ENCODE results near the gene VOPP1. TPM values are rescaled to one million over a fixed set of nuclear protein-coding genes. Genes with fewer than 3 reads are reported as not detected.

Gene VOPP1
- total RNA-seq, 1 experiment from 2014 or later: 30.3 TPM

GRCh38 chr7:55486991-55487390, 85.3 kb downstream of the VOPP1 start:
- Histone ChIP-seq H3K4me1 (ENCODE audit: control insufficient read depth in 1 of 2, insufficient read depth in 2 of 2, low read length in 2 of 2) (no peaks in the 10 kb centered on the region), H3K27ac (ENCODE audit: low read depth, low read length) (no peak overlapping the region), H3K4me3 (replicated peaks in 1 of 2; ENCODE audit: low read depth in 1 of 2, low read length in 2 of 2) (no peak overlapping the region), H2AFZ (ENCODE audit: low read depth, low read length, poor library complexity, severe bottlenecking) (no peak overlapping the region), H3K4me2 (ENCODE audit: low read length) (no peak overlapping the region), H3K36me3 (ENCODE audit: control insufficient read depth in 1 of 2, insufficient read depth in 2 of 2, low read length in 2 of 2) (no peaks in the 10 kb centered on the region), H3K79me2 (ENCODE audit: insufficient read depth, low read length) (no peaks in the 10 kb centered on the region), H3K27me3 (ENCODE audit: insufficient read depth, low read length) (no peaks in the 10 kb centered on the region), H4K20me1 (ENCODE audit: insufficient read depth) (no peaks in the 10 kb centered on the region), H3K9ac (ENCODE audit: low read length) (no peak overlapping the region), H3K9me3 (ENCODE audit: control insufficient read depth in 1 of 2, insufficient read depth in 1 of 2, low read depth in 1 of 2, low read length in 2 of 2) (no peaks in the 10 kb centered on the region), H3K9me2 (ENCODE audit: insufficient read depth) (no peaks in the 10 kb centered on the region)
- RAD21 ChIA-PET (ENCODE audit: low non-redundant PET in 1 of 2, low total read pairs in 2 of 2, uncharacterized antibody in 2 of 2, unreplicated experiment in 2 of 2): no interaction called here
- no TSS peak for BruUV-seq (replicated peaks)
- no peak for TF ChIP-seq EGR1 (IDR thresholded peaks at IDR 0.05; ENCODE audit: low read depth)
- TF ChIP-seq SP1 (IDR thresholded peaks at IDR 0.05; ENCODE audit: low read depth): no peak
- TF ChIP-seq SIN3A (IDR thresholded peaks at IDR 0.05; ENCODE audit: low read depth): no peak
- TF ChIP-seq FOSL1 (IDR thresholded peaks at IDR 0.05; ENCODE audit: low read depth): no peak
- TF ChIP-seq JUND (IDR thresholded peaks at IDR 0.05): no peak
- no peak for TF ChIP-seq ZNF274 (IDR thresholded peaks at IDR 0.05; ENCODE audit: low read depth, low read length)
- no peak for TF ChIP-seq SRF (IDR thresholded peaks at IDR 0.05; ENCODE audit: low read depth)
- CTCF ChIA-PET: no interaction called here
- intact Hi-C loops (cut with micrococcal nuclease): no loop called here
- DNase-seq (ENCODE audit: low read depth, low spot score) (no peak), ATAC-seq (no peak)
- POLR2A ChIA-PET: no interaction called here

DNA sequence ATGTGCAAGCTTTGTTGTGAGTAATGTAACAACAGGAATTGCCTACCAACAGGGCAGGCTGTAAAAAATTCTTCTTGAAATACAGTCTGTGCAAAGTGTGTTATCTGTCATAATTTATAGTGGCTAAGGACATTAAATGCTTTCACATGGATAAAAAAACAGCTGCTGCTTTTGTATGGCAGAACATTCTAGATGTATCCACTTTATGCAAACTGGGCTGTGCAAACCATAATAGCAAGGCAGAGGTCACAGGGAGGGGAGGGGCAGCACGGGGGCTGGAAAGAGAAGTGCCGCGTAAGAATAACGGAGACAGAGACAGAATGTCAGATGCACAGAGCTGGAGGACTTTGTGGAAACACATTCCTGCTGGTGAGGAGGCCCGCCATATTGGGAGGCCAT, 86.1 kb downstream of the VOPP1 start:
- no peak overlapping the region for H3K4me3 ChIP-seq (replicated peaks in 1 of 2; ENCODE audit: low read depth in 1 of 2, low read length in 2 of 2)
- H3K4me2 ChIP-seq (ENCODE audit: low read length): no peak overlapping the region
- H2AFZ ChIP-seq (ENCODE audit: low read depth, low read length, poor library complexity, severe bottlenecking): no peak overlapping the region
- BruUV-seq (replicated peaks): no TSS peak
- H4K20me1 ChIP-seq (ENCODE audit: insufficient read depth): no peaks in the 10 kb centered on the region
- ChIA-PET RAD21 (ENCODE audit: low non-redundant PET in 1 of 2, low total read pairs in 2 of 2, uncharacterized antibody in 2 of 2, unreplicated experiment in 2 of 2) (no interaction called here), CTCF (no interaction called here), POLR2A (no interaction called here)
- no peaks in the 10 kb centered on the region for H3K9me3 ChIP-seq (ENCODE audit: control insufficient read depth in 1 of 2, insufficient read depth in 1 of 2, low read depth in 1 of 2, low read length in 2 of 2)
- H3K4me1 ChIP-seq (ENCODE audit: control insufficient read depth in 1 of 2, insufficient read depth in 2 of 2, low read length in 2 of 2): no peaks in the 10 kb centered on the region
- no peaks in the 10 kb centered on the region for H3K9me2 ChIP-seq (ENCODE audit: insufficient read depth)
- intact Hi-C loops (cut with micrococcal nuclease): no loop called here
- H3K27ac ChIP-seq (ENCODE audit: low read depth, low read length): no peak overlapping the region
- DNase-seq (ENCODE audit: low read depth, low spot score) (no peak), ATAC-seq (no peak)
- no peak overlapping the region for H3K9ac ChIP-seq (ENCODE audit: low read length)
- H3K36me3 ChIP-seq (ENCODE audit: control insufficient read depth in 1 of 2, insufficient read depth in 2 of 2, low read length in 2 of 2): no peaks in the 10 kb centered on the region
- no peaks in the 10 kb centered on the region for H3K79me2 ChIP-seq (ENCODE audit: insufficient read depth, low read length)
- H3K27me3 ChIP-seq (ENCODE audit: insufficient read depth, low read length): no peaks in the 10 kb centered on the region
- TF ChIP-seq CEBPB (IDR thresholded peaks at IDR 0.05; ENCODE audit: low read depth): no peak
- no peak for TF ChIP-seq ZFX (IDR thresholded peaks at IDR 0.05)
- TF ChIP-seq SIN3A (IDR thresholded peaks at IDR 0.05; ENCODE audit: low read depth): no peak
- no peak for TF ChIP-seq EZH2 (IDR thresholded peaks at IDR 0.05)
- TF ChIP-seq EZH2phosphoT487 (IDR thresholded peaks at IDR 0.05; ENCODE audit: borderline replicate concordance): no peak
- TF ChIP-seq, protein P1, sequence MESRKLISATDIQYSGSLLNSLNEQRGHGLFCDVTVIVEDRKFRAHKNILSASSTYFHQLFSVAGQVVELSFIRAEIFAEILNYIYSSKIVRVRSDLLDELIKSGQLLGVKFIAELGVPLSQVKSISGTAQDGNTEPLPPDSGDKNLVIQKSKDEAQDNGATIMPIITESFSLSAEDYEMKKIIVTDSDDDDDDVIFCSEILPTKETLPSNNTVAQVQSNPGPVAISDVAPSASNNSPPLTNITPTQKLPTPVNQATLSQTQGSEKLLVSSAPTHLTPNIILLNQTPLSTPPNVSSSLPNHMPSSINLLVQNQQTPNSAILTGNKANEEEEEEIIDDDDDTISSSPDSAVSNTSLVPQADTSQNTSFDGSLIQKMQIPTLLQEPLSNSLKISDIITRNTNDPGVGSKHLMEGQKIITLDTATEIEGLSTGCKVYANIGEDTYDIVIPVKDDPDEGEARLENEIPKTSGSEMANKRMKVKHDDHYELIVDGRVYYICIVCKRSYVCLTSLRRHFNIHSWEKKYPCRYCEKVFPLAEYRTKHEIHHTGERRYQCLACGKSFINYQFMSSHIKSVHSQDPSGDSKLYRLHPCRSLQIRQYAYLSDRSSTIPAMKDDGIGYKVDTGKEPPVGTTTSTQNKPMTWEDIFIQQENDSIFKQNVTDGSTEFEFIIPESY (IDR thresholded peaks at IDR 0.05; ENCODE audit: extremely low read depth, insufficient replicate concordance, low read length): no peak
- no peak for TF ChIP-seq MAX (IDR thresholded peaks at IDR 0.05)
- no peak for TF ChIP-seq ZNF274 (IDR thresholded peaks at IDR 0.05; ENCODE audit: low read depth, low read length)
- no peak for TF ChIP-seq YY1 (IDR thresholded peaks at IDR 0.05; ENCODE audit: extremely low read depth, insufficient replicate concordance, low read depth, low read length)
- no peak for TF ChIP-seq JUND (IDR thresholded peaks at IDR 0.05)
- no peak for TF ChIP-seq REST (IDR thresholded peaks at IDR 0.05; ENCODE audit: low read depth)
- no peak for TF ChIP-seq RAD21 (IDR thresholded peaks at IDR 0.05; ENCODE audit: low read depth)
- no peak for TF ChIP-seq POLR2AphosphoS5 (IDR thresholded peaks at IDR 0.05; ENCODE audit: low read depth, low read length)
- no peak for TF ChIP-seq FOSL1 (IDR thresholded peaks at IDR 0.05; ENCODE audit: low read depth)
- no peak for TF ChIP-seq POLR2A (IDR thresholded peaks at IDR 0.05; ENCODE audit: borderline replicate concordance, extremely low read depth, insufficient read depth, insufficient read length)

Measured in HCT116 (cell line).